ENCODE measurements around the gene SNCB.

The SNCB gene

DNA sequence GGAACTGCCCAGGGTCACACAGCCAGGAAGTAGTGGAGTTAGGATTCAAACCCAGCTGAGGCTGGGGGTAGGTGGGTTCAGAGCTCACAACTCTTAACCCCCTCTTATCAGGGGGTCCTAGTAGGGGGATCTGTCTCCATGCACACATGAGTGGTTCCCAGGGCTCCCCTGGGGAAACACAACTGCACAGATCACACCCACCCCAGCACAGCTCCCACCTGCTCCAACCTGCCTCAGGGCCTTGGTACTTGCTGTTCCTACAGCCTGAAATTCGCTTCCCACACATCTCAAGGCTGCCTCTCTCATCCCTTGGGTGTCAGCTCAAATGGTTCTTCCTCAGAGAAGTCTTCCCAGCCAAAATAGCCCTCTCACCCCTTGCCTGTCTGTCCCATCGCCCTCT lies 4.8 kb downstream of the SNCB start:
- no peak for DNase-seq (ENCODE audit: low read depth in 3 of 3)

DNA sequence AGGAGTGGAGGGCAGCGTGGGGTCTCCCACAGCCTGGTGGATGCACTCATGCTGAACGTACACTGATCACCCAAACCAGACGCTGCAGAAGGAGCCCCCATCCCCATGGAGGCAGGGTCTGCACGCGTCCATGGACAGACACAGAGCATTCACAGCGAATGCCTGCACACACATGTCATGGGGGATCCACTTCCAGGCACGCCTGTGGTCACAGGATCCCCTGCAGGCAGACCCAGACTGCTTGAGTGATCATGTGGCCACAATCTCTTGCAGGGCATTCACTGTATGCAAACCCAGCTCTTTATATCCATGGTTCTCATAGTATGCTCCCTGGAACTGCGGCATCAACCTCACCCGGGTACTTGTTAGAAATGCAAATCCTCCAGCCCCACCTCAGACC lies 5.4 kb downstream of the SNCB start:
- DNase-seq (ENCODE audit: low read depth in 3 of 3), result no peak

DNA sequence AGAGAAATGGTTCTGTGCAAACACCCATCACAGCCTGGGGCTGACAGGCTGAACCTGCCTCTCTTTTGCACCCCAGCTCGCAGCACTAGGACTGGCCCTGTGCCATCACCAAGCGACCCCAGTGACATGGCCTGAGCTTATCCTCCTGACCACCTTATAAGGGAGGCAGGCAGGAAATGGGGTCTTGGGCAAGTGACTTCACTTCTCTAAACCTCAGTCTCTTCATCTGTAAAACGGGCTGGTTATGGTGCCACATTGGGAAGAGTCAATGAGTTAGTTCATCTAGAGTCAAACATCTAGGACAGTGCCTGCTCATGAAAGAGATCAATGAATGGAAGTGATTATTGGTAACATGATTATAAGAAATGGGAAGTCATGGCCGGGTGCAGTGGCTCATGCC lies 6.2 kb downstream of the SNCB start:
- no peak for DNase-seq (ENCODE audit: low read depth in 3 of 3)

DNA sequence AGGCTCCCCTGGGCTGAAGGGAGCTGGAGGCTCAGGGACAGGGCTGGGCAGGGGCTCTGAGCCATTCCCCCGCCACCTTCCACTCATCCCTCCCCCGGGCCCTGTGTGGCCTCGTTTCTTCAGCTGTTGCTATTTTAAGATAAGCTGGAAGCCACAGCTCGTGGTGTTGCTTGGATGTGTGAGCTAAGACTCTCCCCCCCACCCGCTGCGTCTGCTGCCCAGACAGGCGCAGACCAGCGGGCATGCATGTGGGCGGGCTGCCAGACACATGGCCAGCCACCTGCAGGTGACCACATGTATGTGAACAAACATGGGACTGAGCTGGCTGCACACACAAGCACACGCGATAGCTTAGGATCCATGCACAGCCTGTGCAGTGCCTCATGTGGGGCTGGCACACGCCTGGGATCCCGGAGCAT lies 8.7 kb downstream of the SNCB start:
- no peak for DNase-seq (ENCODE audit: low read depth in 3 of 3)

DNA sequence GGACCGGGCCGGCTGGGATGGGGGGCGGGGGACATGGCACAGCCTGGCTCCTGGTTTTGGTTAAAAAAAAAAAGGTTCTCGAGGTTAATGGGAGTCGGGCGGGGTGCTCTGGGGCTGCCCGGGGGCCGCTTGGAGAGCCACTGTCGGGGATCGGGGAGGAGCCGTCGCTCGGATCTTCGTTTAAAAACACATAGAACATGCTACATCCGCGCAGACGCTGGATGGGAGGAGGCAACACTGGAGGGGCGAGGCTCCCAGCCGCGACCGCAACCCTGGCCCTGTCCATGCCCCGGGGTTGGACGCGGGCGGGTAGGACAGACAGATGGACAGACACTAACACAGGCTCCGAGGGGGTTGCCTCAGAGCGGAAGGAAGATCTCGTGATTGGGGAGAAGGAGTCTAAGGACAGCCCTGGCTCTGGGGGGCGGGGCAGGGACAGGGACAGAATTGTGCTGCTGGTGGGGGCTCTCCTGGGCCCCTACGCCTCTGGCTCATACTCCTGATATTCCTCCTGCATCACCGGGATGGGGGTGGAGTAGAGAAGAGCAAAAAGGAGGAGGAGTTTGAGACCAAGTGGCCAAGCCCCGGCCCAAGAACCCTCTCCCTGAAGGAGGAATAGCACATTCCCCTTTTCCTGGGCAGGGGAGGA lies 9.9 kb downstream of the SNCB start:
- DNase-seq (ENCODE audit: low read depth in 3 of 3), result no peak

DNA sequence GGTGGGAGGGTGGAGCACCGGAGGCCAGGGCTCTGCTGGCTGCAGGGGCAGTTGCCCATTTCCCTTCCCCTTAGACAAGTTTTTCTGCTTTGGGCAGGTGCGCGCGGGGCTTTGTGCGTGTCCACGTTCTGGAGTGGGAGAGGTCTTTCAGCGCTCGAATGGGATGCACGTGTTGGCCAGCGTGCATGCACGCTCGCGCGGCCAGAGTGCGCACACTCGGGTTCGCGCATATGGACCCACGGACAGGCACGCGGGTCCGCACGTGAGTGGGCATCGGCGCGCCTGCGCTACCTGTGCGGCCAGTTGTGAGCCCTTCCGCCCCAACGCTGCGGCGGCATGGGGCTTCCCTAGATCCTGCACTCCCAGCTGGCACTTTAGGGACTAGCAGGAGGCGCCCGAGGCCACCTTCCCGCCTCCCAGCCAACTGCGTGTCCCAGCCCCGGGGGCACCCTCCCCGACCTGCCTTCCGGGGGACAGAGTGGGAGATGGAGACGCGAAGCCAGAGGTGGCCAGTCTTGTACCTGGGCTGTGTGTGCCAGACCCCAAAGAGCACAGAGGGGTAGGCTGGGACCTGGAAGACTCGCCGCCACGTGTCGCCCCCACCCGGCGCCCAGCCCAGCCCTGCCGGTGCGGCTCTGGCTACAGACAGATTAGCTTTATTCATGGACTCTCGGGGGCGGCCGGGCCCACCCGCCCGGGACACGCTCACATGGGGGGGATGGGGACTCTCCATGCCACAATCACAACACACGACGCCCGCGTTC lies 10.6 kb downstream of the SNCB start:
- no peak for DNase-seq (ENCODE audit: low read depth in 3 of 3)

DNA sequence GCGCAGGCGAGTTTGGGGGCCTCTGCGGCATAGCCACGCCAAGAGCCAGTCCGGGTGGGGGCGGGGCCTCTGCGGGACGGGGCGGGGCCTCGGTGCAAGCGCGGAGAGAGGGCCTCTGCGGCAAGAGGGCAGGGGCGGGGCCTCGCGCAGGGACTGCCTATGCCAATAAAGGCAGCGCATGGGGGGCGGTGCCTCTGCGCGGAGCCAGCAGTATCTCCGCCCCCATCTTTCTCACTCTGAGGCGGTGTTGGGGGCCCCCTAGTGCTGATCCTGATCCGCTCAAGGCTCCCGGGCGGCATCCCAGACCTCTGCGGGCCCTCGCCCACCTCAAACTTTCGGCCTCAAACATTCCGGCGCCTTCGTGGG lies 11.1 kb downstream of the SNCB start:
- peak; percentile 55 to 66 (median 59) for DNase-seq (ENCODE audit: low read depth in 3 of 3)

DNA sequence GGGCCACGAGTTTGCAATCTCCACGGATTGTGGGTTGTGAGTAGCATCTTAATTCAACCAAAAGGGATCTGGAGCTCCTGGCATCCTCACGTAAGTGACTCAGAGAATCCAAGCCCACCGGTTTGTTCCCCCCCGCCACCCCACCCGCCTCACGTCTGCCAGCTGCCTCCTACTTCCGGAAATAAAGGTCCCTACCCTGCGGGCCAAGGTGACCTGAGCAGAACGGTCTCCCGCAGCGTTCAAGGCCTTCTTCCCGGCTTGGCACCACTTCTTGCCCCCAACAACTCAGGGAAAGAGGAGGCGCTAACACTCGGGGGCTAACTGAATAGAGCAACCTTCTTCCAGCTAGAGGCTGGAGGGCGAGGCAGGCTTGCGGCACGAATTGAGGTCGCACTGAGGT lies 11.6 kb downstream of the SNCB start:
- DNase-seq (ENCODE audit: low read depth in 3 of 3), result no peak

DNA sequence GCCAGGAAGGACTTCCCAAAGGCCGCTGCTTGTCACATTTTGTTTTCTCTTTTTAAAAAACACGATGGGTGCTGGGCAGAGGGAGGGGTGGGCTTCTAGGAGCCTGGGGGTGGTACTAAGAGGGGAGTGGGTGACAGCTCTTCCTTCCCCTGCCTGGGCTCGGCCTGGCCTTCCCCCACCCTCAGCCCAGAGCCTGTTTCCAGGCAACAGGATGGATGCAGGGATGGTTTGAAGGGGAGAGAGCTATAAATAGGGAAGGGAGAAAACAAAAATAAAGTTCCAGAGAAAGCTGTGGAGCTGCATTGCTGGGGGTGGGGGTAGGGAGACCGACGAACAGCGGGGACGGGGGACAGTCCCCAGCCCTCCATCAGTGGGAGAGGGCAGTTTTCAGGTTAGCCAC lies 13.8 kb downstream of the SNCB start:
- DNase-seq (ENCODE audit: low read depth in 3 of 3), result no peak

DNA sequence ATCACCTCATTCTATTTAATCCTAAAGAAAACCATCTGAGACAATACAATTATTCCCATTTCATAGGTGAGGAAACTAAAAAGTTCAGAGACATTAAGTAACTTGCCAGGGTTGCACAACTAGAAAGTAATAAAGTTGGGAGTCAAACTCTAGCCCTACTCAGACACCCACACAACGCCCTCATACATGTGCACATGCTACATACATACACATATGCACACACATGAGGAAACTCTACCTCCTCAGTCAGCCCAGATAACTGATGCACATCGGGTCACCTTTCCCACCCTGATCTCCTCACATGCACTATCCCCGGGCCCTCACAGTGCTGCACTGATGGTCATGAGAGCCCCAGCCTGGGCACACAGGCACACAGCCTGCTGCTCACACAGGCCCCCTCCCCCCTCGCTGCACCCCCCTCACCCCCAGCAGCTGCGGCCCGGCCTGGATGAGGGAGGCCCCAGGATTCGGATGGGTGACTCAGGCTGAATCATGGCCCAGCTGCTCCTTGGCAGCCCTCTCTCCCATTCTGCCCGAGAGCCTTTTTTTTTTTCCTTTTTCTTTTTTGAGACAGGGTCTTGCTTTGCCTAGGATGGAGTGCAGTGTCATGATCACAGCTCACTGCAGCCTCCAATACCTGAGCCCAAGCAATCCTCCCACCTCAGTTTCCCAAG lies 15.4 kb downstream of the SNCB start:
- no peak for DNase-seq (ENCODE audit: low read depth in 3 of 3)

DNA sequence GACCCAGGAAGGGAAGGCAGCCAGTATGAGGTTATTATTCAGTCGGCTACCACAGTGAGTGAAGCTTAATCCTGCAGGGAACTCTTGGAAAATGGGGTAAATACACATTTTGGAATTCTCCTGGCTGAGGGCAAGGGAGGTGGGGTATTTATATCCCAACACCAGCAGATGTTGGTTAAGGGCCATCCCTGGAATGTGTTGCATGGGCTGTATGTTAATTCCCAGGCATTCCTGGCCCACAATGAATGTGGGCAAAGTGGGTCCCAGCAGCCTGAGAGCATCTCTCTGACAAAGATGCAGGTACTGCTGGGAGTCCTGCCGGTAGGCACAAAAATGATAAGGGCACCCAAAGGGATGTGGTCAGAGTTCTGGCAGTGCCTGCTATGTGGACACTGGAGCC lies 17.5 kb downstream of the SNCB start:
- DNase-seq (ENCODE audit: low read depth in 3 of 3), result no peak

DNA sequence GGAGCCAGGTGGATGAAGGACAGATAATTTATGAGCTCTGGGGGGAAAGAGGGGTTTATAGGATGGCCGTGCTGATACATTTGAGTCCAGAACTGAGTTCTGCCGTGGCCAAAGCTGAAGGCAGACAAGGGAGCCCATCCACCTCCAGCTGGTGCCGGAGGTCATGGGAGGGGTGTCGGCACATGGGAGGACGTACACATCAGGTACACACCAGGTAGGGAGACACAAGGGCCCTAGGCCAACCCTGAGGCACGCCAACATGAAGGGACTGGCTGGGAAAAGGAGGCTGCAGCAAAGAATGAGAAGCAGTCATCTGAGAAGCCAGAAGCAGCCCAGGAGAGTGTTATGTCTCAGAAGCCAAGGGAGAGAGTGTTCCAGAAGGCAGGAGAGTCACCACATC lies 18.3 kb downstream of the SNCB start:
- no peak for DNase-seq (ENCODE audit: low read depth in 3 of 3)

DNA sequence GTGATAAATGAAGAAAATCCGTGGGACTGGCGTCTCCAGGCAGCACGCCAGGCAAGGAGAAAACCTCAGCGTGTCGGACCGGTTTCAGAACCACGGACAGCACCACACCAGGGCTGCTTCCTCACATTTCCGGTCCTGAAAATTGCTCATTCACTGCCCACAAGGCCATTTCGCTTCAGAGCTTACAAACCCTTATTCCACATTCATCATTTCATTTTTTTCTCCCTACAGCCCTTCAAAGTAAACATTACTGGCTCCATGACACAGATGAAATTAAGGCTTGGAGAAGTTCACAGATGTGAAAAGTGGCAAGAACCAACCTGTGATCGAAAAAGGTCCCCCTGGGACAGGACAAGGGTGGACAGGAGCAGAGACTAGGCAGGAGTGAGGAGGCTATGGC lies 18.9 kb downstream of the SNCB start:
- DNase-seq (ENCODE audit: low read depth in 3 of 3), result no peak

DNA sequence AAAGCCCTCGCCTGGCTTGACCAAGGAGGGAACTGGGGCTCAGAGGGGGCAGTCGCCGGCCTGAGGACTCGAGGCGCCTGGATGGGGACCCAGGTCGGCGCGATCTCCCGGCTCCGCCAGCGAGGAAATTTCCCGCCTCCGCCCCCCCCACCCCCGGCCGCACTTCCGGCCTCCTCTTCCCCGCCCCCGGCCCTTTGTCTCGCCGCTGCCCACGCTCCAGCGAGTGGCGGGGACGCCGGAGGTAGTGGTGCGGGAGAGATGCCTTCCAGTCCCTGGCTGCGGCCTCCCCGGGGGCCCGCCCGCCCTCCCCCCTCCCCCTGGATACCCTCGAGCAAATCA lies 19.9 kb downstream of the SNCB start:
- no peak for DNase-seq (ENCODE audit: low read depth in 3 of 3)

DNA sequence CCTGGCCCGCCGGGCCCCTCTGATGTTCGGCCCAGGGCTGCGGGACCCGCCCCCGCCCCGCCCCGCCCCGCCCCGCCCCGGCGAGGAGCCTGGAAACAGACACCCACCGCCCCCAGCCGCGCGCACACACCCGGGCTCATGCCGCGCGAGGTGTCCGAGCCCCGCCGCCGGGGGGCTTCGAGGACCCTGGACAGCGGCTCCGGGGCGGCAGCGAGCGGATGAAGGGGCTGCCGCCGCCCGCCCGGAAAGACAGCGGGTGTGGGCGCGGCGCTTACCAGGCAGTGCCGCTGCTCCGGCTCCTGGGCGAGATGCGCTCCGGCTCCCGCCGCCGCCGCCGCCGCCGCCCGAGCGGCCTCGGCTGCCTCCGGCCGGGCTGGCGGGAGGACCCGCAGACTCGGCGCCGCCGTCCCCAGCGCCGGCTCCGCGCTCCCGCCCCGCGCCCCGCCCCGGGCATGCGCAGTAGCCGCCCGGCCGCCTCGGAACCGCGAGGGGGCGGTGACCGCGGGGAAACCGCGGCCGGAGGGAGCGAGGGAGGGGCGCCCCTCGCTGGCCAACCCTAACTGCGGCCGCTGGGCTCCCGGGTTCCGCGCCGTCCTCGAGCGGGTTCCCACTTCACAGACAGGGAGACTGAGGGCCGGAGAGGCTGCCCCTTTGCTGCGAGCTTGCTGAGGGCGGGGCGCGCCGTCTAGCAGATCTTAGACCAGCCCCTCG lies 20.5 kb downstream of the SNCB start, which contains the start of gene GPRIN1:
TSS of gene GPRIN1 (minus strand) at position 433 of the 711 bp plus-strand sequence. CDS start 10,322 bp downstream, outside the sequence.
- DNase-seq (ENCODE audit: low read depth in 3 of 3), result peak in 2 of 3 experiments; percentile 16 to 55

DNA sequence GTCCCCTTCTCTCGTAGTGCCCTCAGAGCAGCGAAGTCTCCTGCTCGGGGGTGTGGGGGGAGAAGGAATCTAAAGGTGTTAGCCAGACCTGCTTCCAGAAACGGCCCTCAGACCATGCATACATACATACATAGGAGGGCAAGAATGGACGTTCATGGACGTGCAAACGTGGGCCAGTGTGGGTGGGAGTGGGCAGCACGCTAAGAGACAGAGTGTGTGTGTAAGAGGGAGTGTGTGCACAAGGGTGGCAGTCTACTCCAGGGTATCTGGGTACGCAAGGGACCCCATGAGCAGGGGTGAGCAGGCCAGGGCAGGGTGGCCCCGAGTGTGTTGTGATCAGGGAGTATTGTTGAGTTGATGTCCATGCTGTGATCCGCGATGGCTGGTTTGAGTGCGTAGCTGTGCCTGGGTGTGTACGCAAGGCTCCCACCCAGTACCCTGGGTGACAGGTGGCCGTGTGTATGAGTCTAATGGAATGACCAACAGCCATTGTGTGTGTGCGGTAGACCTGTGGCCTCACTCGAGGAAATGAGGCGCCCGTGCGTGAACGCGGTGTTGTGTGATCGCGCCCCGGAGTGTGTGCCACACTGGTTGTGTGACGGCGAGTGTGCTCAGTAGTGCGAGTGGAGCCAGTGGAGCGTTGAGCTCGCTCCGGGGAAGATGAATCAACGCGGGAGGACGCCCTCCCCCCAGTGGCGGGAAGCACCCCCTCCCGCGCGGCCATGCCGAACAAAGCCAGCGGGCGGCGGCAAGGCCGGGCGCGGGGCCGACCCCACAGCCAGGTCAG lies 21.2 kb downstream of the SNCB start:
- no peak for DNase-seq (ENCODE audit: low read depth in 3 of 3)

DNA sequence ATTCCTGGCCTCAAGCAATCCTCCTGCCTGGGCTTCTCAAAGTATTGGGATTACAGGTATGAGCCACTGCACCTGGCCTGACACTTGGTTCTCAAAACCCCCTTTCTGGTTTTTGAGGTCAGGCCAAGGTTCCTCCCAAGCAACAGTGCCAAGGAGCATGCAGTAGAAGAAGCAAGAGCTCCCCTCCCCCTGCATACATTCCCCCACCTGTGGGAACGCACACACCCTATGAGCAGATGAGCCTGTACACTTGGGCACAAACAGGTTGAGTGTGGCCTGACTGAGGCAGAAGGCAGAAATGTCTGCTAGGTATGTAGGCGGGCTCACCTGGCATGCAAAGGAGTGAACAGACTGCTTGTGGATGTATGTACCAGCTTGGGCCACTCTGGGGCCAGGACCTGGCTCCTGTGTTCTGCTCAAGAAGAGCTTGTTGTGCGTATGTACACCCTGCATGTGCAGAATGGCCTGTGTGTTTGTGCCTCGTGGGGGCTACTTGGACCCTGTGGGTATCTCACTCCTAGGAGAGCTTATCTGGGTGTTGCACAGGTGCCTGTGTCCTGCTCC lies 22.1 kb downstream of the SNCB start:
- no peak for DNase-seq (ENCODE audit: low read depth in 3 of 3)

DNA sequence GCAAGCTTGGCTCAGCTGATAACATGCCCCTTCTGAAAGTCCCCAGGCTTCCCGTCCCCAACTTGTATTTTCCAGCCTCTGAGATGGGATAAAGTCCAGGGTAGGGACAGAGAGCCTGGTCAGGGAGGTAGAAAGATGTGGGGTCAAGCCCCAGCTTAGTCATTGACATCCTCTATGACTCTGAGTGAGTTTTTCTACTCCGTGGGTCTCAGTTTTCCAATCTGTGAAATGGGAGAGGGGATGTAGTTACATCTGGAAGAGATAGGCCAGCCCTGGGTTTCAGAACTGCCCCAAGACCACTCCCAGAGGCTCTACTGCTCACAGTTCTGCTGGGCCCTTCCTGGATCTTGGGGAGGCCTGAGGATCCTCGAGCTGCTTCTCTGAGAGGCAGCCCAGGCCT lies 23.5 kb downstream of the SNCB start:
- no peak for DNase-seq (ENCODE audit: low read depth in 3 of 3)

DNA sequence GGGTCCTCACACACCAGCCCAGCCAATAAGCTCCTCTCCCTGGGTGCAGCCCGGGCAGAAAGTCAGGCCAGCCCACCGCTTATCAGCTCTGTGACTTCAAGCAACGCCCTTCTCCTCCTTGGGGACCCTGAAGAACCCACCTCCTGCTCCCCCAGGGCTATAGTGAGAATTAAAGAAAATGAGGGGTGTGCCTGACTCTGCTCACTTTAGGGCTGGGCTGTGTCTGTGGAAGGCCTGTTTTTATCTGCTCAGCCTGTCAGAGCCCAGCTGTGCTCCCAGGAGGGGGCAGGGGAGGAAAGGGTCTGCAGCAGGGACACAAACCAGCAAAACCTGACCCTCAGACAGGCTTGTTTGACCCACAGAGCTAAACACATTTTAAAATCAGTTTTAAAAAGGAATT lies 24.3 kb downstream of the SNCB start:
- DNase-seq (ENCODE audit: low read depth in 3 of 3), result no peak

DNA sequence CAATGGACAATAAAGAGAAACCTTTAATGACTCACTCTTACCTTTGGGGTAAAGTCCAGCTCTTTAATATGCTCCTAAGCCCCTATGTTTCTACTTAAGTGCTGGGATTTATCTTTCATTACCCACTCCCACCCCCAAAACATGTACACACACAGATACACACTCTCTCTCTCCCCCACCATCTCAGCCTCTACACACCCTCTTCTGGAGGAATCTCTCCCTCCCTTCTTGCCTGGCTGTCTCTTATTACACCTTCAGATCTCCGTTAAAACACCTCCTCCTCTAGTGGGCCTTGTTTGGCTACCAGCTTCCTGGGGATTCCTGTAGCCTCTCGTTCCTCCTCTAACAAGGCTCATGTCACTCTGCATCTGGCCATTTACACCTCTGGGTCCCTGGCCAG lies 27.2 kb downstream of the SNCB start:
- no peak for DNase-seq (ENCODE audit: low read depth in 3 of 3)

DNA sequence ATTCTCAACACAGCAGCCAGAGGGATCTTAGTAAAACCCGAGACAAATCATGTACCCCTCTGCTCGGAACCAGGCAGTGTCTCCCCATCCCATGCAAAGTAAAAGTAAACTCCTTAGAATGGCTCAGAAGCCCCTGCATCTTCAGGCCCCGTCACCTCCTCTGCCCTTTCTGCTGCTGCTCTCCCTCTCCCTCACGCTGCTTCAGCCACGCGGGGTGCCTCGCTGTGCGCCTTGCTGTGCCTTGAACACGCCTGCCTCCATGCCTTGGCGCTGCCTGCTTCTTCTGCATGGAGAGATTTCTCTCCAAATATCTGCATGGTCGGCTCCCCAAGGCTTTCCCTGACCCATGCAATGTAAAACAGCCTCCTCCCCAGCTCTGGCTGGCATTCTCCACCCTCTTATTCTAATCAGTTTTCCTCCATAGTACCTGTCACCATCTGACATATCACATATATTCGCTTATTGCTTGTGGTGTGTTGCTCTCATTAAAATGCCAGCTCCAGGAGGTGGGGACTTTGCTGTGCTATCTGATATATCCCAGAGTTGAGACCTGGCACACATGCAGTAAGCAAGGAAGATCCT lies 28.3 kb downstream of the SNCB start:
- no peak for DNase-seq (ENCODE audit: low read depth in 3 of 3)
